Panc1 (cell line): ENCODE data around the gene STAB1. TPM values are rescaled to one million over a fixed set of nuclear protein-coding genes. Genes with fewer than 3 reads are reported as not detected.

ENCODE experiments used
- ATAC-seq: fragments of 200-7000 bp; cut with Tn5 transposase; 2 replicates; pipeline ENCODE4 v1.9.1; 2020; ENCODE audit warnings: mild to moderate bottlenecking, moderate library complexity
- BruUV-seq: library from RNA; stranded (reverse); fragments of 400-500 nt; replicated peaks from 2 replicates; lab custom pipeline; 2021; lab: Mats Ljungman, UMichigan
- CTCF ChIA-PET: fragments of 300-600 bp; sonication (Branson Sonifier 250); formaldehyde crosslinking; loops from one replicate; lab custom pipeline; 2022; ENCODE audit warnings: antibody characterized with exemption; lab: Charles Lee
- POLR2A ChIA-PET: fragments of 300-600 bp; sonication (Branson Sonifier 250); formaldehyde crosslinking; loops from one replicate; lab custom pipeline; 2022; ENCODE audit warnings: antibody characterized with exemption; lab: Charles Lee
- DNase-seq: peaks from one replicate; pipeline ENCODE4 v3.0.0-alpha.2; 2010; ENCODE audit warnings: low read depth, low spot score
- H3K27ac ChIP-seq: 2 replicates; pipeline ENCODE4 v1.5.1; 2011; ENCODE audit warnings: mild to moderate bottlenecking, low read length, inconsistent platforms
- H3K27me3 ChIP-seq: fragments of 200-500 bp; sonication (Bioruptor generic); 2 replicates; pipeline ENCODE4 v1.6.0; 2014; ENCODE audit warnings: low read length, inconsistent platforms; ENCODE audit not compliant: control insufficient read depth, insufficient read depth
- H3K36me3 ChIP-seq: fragments of 200-500 bp; sonication (Bioruptor generic); 2 replicates; pipeline ENCODE4 v1.5.1; 2014; ENCODE audit warnings: inconsistent platforms, mild to moderate bottlenecking, low read length, moderate library complexity; ENCODE audit not compliant: control insufficient read depth, insufficient read depth
- H3K4me1 ChIP-seq: 2 replicates; pipeline ENCODE4 v1.5.1; 2011; ENCODE audit warnings: inconsistent platforms, mild to moderate bottlenecking, low read length, moderate library complexity; ENCODE audit not compliant: control insufficient read depth, insufficient read depth
- H3K4me3 ChIP-seq, 2 experiments: 2 replicates each; pipeline ENCODE4 v1.5.1; 2011 to 2012; ENCODE audit warnings: low read depth in 2 of 2, low read length in 2 of 2, mild to moderate bottlenecking in 2 of 2, inconsistent platforms in 1 of 2, moderate library complexity in 1 of 2
- H3K9me3 ChIP-seq: fragments of 200-500 bp; sonication (Bioruptor generic); 2 replicates; pipeline ENCODE4 v1.5.1; 2014; ENCODE audit warnings: low read depth, mild to moderate bottlenecking, inconsistent platforms, low read length, moderate library complexity; ENCODE audit not compliant: control insufficient read depth, insufficient read depth
- CTCF ChIP-seq: fragments of 450-650 bp; IDR thresholded peaks from 2 replicates; pipeline ENCODE4 v1.5.1; 2017; ENCODE audit warnings: mild to moderate bottlenecking
- POLR2AphosphoS5 ChIP-seq: IDR thresholded peaks from 2 replicates; pipeline ENCODE4 v1.6.1; 2012; ENCODE audit warnings: mild to moderate bottlenecking, low read depth, low read length, moderate library complexity
- SIN3A ChIP-seq: IDR thresholded peaks from 2 replicates; pipeline ENCODE4 v1.6.1; 2012; ENCODE audit warnings: low read depth, mild to moderate bottlenecking, low read length, moderate library complexity, borderline replicate concordance; ENCODE audit not compliant: insufficient read depth
- TCF7L2 ChIP-seq: IDR thresholded peaks from 2 replicates; pipeline ENCODE4 v1.6.1; 2011; ENCODE audit warnings: mild to moderate bottlenecking, low read depth, low read length, inconsistent platforms
- in situ Hi-C: cut with HindIII; loops from 2 replicates; pipeline ENCODE4 v1.10.0; 2016; ENCODE audit warnings: low sequenced_read_pairs, low pct_unique_long_range_greater_than_20kb
- intact Hi-C: fragments of 100-400 bp; cut with micrococcal nuclease; formaldehyde crosslinking; loops from one replicate; pipeline ENCODE4 v1.10.0; 2022; ENCODE audit not compliant: unreplicated experiment
- total RNA-seq: library from RNA; stranded (reverse); gene quantifications from one replicate; pipeline ENCODE4 v1.2.1, GENCODE V29; 2021; ENCODE audit not compliant: unreplicated experiment
- TF ChIP-seq, protein P1 (sequence below), 2 experiments: IDR thresholded peaks; 2 replicates each; pipeline ENCODE4 v1.6.1; 2011 to 2012; ENCODE audit warnings: low read depth in 2 of 2, control low read depth in 1 of 2, low read length in 1 of 2, mild to moderate bottlenecking in 1 of 2, moderate library complexity in 1 of 2; ENCODE audit not compliant: insufficient read depth in 1 of 2

The STAB1 gene
- total RNA-seq, 1 experiment from 2014 or later, result 0.39 TPM

- intact Hi-C loops (no loop called here), in situ Hi-C loops (no loop called here)
- Histone ChIP-seq H3K9me3 (no peaks in the 10 kb centered on the region), H3K4me1 (no peaks in the 10 kb centered on the region), H3K27ac (no peak overlapping the region), H3K27me3 (no peaks in the 10 kb centered on the region), H3K4me3 (no peak overlapping the region), H3K36me3 (peaks cover 4% of the 10 kb centered on the region)
- no peak for DNase-seq
- BruUV-seq, result no TSS peak
- CTCF ChIA-PET, result no interaction called here
- no peak for ATAC-seq
- POLR2A ChIA-PET, result no interaction called here
- no peak for TF ChIP-seq CTCF
- no peak for TF ChIP-seq POLR2AphosphoS5
- TF ChIP-seq, protein P1, sequence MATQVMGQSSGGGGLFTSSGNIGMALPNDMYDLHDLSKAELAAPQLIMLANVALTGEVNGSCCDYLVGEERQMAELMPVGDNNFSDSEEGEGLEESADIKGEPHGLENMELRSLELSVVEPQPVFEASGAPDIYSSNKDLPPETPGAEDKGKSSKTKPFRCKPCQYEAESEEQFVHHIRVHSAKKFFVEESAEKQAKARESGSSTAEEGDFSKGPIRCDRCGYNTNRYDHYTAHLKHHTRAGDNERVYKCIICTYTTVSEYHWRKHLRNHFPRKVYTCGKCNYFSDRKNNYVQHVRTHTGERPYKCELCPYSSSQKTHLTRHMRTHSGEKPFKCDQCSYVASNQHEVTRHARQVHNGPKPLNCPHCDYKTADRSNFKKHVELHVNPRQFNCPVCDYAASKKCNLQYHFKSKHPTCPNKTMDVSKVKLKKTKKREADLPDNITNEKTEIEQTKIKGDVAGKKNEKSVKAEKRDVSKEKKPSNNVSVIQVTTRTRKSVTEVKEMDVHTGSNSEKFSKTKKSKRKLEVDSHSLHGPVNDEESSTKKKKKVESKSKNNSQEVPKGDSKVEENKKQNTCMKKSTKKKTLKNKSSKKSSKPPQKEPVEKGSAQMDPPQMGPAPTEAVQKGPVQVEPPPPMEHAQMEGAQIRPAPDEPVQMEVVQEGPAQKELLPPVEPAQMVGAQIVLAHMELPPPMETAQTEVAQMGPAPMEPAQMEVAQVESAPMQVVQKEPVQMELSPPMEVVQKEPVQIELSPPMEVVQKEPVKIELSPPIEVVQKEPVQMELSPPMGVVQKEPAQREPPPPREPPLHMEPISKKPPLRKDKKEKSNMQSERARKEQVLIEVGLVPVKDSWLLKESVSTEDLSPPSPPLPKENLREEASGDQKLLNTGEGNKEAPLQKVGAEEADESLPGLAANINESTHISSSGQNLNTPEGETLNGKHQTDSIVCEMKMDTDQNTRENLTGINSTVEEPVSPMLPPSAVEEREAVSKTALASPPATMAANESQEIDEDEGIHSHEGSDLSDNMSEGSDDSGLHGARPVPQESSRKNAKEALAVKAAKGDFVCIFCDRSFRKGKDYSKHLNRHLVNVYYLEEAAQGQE (IDR thresholded peaks at IDR 0.05; ENCODE audit: insufficient read depth in 1 of 2, low read depth in 2 of 2, low read length in 1 of 2), result no peak
- no peak for TF ChIP-seq SIN3A
- no peak for TF ChIP-seq TCF7L2
These were observed 72.9 kb downstream of the STAB1 start for GRCh38 chr3:52568069-52568468.

DNA sequence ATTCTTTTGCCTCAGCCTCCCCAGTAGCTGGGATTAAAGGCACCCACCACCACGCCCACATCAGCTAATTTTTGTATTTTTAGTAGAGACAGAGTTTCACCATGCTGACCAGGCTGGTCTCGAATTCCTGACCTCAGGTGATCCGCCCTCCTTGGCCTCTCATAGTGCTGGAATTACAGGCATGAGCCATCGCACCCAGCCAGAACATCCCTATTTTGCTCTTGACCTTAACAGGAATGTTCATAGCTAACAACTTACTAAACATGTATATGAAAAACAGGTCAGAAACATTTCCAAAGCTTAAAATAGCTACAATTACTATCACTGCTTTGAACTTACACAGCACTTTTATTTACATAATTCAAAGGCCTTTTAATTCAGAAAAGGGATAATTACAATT is 74.9 kb downstream of the STAB1 start:
- TF ChIP-seq CTCF, result no peak
- TF ChIP-seq TCF7L2, result no peak
- TF ChIP-seq SIN3A, result no peak
- TF ChIP-seq POLR2AphosphoS5, result no peak
- TF ChIP-seq, protein P1 (IDR thresholded peaks at IDR 0.05; ENCODE audit: insufficient read depth in 1 of 2, low read depth in 2 of 2, low read length in 1 of 2), result no peak
- intact Hi-C loops (no loop called here), in situ Hi-C loops (no loop called here)
- H3K4me1 ChIP-seq, result no peaks in the 10 kb centered on the region
- H3K27me3 ChIP-seq, result no peaks in the 10 kb centered on the region
- H3K9me3 ChIP-seq, result no peaks in the 10 kb centered on the region
- ChIA-PET CTCF (no interaction called here), POLR2A (no interaction called here)
- H3K4me3 ChIP-seq, result no peak overlapping the region
- no peaks in the 10 kb centered on the region; the same call in 1 of the 2 replicates for H3K36me3 ChIP-seq
- no TSS peak for BruUV-seq
- DNase-seq (no peak), ATAC-seq (no peak)
- no peak overlapping the region for H3K27ac ChIP-seq
